ENCODE data around the gene TDRD7.

TDRD7 gene

DNA sequence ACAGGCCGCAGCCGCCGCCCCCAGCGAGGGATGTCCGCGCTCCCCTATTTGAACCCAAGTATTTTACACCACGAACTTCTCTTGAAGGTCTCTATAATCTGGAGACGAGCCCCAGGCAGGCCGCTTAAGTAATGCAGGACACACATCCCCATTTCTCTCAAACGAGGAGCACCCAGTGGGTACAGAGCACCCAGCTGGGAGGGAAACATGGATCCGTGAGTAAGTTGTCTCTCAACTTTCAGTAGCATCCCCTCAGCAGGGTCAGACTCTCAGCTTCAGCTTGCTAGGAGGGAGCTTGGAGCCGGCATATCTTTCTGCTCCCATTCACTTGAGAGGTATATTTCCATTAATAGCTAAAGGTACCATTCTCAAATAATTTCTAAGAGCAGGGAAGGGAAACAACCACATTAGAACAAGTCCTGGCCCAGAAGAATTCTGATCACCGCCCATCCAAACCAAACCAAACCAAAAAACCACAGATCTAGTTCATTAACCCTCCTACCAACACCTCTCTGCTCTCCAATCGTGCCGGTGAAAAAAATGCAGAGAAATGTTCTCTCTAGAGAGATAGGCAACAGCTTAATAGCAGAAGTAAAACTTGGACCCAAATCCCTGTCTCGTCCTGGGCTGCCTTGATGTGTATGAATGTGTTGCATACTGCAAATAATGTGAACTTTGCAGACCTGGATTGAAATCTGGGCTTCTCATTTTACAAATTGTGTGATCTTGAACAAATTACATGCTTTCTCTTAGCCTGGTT, 910 bp downstream of the TDRD7 start:
- Histone ChIP-seq H3K27me3 (peaks cover 20% of the 10 kb centered on the region), H3K4me1 (no peaks in the 10 kb centered on the region; the same call in 1 of the 2 replicates), H3K36me3 (no peaks in the 10 kb centered on the region), H3K9me3 (no peaks in the 10 kb centered on the region), H3K4me3 (ENCODE audit: low read depth, low read length) (peak overlapping the region; percentile 69)
- TF ChIP-seq, protein P1, sequence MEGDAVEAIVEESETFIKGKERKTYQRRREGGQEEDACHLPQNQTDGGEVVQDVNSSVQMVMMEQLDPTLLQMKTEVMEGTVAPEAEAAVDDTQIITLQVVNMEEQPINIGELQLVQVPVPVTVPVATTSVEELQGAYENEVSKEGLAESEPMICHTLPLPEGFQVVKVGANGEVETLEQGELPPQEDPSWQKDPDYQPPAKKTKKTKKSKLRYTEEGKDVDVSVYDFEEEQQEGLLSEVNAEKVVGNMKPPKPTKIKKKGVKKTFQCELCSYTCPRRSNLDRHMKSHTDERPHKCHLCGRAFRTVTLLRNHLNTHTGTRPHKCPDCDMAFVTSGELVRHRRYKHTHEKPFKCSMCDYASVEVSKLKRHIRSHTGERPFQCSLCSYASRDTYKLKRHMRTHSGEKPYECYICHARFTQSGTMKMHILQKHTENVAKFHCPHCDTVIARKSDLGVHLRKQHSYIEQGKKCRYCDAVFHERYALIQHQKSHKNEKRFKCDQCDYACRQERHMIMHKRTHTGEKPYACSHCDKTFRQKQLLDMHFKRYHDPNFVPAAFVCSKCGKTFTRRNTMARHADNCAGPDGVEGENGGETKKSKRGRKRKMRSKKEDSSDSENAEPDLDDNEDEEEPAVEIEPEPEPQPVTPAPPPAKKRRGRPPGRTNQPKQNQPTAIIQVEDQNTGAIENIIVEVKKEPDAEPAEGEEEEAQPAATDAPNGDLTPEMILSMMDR (IDR thresholded peaks at IDR 0.05; ENCODE audit: low read depth, low read length) = no peak
- DNase-seq = no peak

DNA sequence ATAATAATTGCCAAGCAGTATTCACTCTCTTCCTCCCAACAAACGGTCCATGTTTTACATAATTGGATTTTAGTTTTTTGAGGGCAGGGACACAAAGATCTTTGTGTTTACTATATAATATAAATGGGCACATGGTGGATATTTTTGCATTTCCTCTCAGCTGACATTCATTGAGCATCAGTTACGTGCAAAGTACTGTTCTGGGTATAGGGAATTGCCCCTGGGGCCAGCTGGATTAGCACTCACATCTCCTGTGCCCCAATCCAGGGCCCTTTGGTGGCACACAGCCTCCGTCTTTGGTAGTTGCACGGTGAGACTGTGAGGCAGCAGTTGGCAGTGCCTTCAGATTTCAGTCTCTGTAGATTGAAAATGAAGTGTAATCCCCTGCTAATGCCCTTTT, 1.6 kb downstream of the TDRD7 start:
- no peaks in the 10 kb centered on the region for H3K36me3 ChIP-seq
- peaks cover 18% of the 10 kb centered on the region for H3K27me3 ChIP-seq
- TF ChIP-seq, protein P1 (IDR thresholded peaks at IDR 0.05; ENCODE audit: low read depth, low read length) = no peak
- no peak for DNase-seq
- no peak overlapping the region; the same call in 1 of the 2 replicates for H3K4me3 ChIP-seq (ENCODE audit: low read depth, low read length)
- no peaks in the 10 kb centered on the region; the same call in 1 of the 2 replicates for H3K4me1 ChIP-seq
- no peaks in the 10 kb centered on the region for H3K9me3 ChIP-seq

DNA sequence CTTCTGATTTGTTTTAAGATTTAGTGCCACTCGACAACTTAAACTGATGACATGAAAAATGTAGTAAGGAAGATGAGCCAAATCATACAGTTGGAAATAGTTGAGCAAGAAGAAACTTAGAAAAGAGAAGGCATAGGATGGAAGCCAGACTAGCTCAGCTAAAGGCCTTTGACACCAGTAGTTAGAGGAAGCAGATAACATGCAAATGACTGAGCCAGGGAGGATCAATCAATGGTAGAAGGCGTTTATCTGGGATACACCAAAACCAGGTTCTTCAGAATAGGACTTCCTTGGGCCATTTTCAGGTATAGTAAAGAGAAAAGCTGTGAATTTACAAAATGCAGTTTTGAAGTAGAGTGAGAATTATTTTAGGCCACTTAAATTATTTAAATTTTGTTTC, 3.2 kb downstream of the TDRD7 start:
- Histone ChIP-seq H3K27me3 (peaks cover 12% of the 10 kb centered on the region), H3K9me3 (no peaks in the 10 kb centered on the region), H3K36me3 (no peaks in the 10 kb centered on the region), H3K4me1 (no peaks in the 10 kb centered on the region; the same call in 1 of the 2 replicates), H3K4me3 (ENCODE audit: low read depth, low read length) (no peak overlapping the region)
- no peak for DNase-seq
- TF ChIP-seq, protein P1 (IDR thresholded peaks at IDR 0.05; ENCODE audit: low read depth, low read length) = no peak

DNA sequence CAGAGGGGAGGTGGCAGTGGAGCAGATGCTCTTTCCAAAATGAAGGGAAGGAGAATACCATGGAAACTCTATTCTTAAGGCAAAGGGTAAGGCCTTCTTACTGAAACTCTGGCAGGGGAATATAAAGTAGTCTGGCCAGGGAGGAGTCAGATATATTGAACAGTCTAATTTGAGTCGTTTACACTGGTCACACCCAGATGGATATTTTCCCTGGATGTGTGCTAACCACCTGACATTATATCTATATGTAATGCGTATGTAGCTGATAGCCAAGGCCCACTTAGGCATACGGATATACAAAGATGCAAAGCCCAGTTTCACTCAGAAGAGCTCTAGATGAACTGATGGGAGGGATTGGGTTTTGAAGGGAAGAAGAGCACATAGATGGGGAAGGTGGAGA, 7.0 kb downstream of the TDRD7 start:
- H3K36me3 ChIP-seq = no peaks in the 10 kb centered on the region
- no peak overlapping the region for H3K4me3 ChIP-seq (ENCODE audit: low read depth, low read length)
- TF ChIP-seq, protein P1 (IDR thresholded peaks at IDR 0.05; ENCODE audit: low read depth, low read length) = no peak
- no peaks in the 10 kb centered on the region for H3K4me1 ChIP-seq
- H3K9me3 ChIP-seq = no peaks in the 10 kb centered on the region
- DNase-seq = no peak
- no peaks in the 10 kb centered on the region for H3K27me3 ChIP-seq

DNA sequence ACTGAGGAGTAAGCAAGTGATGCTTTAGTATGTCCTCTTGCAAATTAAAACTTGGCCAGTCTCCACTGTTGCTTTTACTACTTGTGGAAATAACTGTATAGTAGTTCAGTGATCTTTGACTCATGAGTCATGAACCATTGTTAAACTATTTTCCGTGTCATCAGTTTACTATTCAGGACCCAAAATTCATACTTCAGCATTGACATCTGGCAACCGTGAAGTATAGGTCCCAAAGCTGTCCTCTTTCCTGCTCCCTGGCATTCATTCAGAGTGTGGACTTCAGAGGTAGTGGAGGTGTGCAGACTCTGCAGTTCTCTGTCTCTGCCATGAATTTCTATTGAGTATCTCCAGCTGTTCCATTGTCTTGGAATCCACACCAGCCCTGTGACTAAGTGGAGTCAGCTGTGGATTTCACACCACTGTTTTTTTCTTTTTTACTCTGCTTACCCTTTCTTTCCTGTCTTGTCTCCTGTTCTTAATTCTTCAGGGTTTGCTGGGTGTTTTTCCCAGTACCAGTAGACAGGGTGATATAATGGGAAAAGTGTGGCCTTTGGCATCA, 7.5 kb downstream of the TDRD7 start:
- H3K4me1 ChIP-seq = no peaks in the 10 kb centered on the region
- no peaks in the 10 kb centered on the region for H3K9me3 ChIP-seq
- no peak overlapping the region for H3K4me3 ChIP-seq (ENCODE audit: low read depth, low read length)
- H3K36me3 ChIP-seq = no peaks in the 10 kb centered on the region
- TF ChIP-seq, protein P1 (IDR thresholded peaks at IDR 0.05; ENCODE audit: low read depth, low read length) = no peak
- DNase-seq = no peak
- no peaks in the 10 kb centered on the region for H3K27me3 ChIP-seq

DNA sequence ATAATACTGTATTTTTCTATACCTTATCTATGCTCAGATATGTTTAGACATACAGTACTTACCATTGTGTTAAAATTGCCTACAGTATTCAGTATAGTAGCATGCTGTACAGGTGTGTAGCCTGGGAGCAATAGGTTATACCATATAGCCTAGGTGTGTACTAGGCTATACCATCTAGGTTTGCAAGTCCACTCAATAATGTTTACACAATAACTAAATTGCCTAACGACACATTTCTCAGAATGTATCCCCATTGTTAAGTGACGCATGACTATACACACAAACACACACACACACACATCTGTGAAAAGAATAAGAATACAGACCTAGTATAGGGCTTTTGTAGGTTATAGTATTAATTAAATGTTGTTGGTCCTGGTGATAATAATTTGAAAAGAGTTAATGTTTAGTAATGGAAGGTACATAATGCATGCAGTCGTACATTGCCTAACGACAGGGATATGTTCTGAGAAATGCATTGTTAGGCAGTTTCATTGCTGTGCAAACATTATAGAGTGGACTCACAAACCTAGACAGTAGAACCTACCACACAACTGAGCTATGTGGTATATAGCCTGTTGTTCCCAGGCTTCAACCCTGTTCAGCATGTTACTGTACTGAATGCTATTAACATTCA, 13.6 kb downstream of the TDRD7 start:
- H3K9me3 ChIP-seq = no peaks in the 10 kb centered on the region
- H3K27me3 ChIP-seq = no peaks in the 10 kb centered on the region
- H3K36me3 ChIP-seq = no peaks in the 10 kb centered on the region
- H3K4me3 ChIP-seq (ENCODE audit: low read depth, low read length) = no peak overlapping the region
- H3K4me1 ChIP-seq = no peaks in the 10 kb centered on the region
- DNase-seq = no peak
- TF ChIP-seq, protein P1 (IDR thresholded peaks at IDR 0.05; ENCODE audit: low read depth, low read length) = no peak

Measured in BE2C (cell line).